Natural killer cell (primary cell): Measurements from ENCODE around the gene DNLZ. TPM values are rescaled to one million over a fixed set of nuclear protein-coding genes. Genes with fewer than 3 reads are reported as not detected.

ENCODE experiments used
- ATAC-seq, 3 donors: fragments of 150-1000 bp in 2 of 3; fragments of 200-7000 bp in 1 of 3; cut with Tn5 transposase; 1 replicate in 1 of 3; 2 replicates in 2 of 3; pipeline ENCODE4 v1.10.0; 2021; ENCODE audit warnings: mild to moderate bottlenecking in 2 of 3, moderate library complexity in 2 of 3
- DNase-seq, 2 donors: peaks; one replicate each; pipeline versions ENCODE4 v3.0.0 to v3.0.0-alpha.2; 2013 to 2021; ENCODE audit warnings: mixed read lengths in 1 of 2
- H3K27ac ChIP-seq: one replicate; pipeline ENCODE4 v1.5.1; 2013; ENCODE audit warnings: mild to moderate bottlenecking, low read length
- H3K27me3 ChIP-seq: one replicate; pipeline ENCODE4 v1.6.1; 2013; ENCODE audit warnings: low read length; ENCODE audit not compliant: control insufficient read depth, insufficient read depth
- H3K36me3 ChIP-seq: one replicate; pipeline ENCODE4 v1.6.1; 2013; ENCODE audit warnings: low read length; ENCODE audit not compliant: control insufficient read depth, insufficient read depth
- H3K4me1 ChIP-seq: one replicate; pipeline ENCODE4 v1.6.1; 2013; ENCODE audit warnings: low read length; ENCODE audit not compliant: control insufficient read depth, insufficient read depth
- H3K4me3 ChIP-seq: one replicate; pipeline ENCODE4 v1.5.1; 2013; ENCODE audit warnings: low read length
- H3K9me3 ChIP-seq: one replicate; pipeline ENCODE4 v1.6.1; 2013; ENCODE audit warnings: low read length; ENCODE audit not compliant: control insufficient read depth, insufficient read depth
- H3K27ac Mint-ChIP-seq, 2 donors: one replicate each; pipeline ENCODE4 v1.8.0; 2022; ENCODE audit warnings: mild to moderate bottlenecking in 2 of 2, mixed read lengths in 2 of 2, moderate library complexity in 1 of 2
- H3K27me3 Mint-ChIP-seq, 2 donors: one replicate each; pipeline ENCODE4 v1.8.0; 2022; ENCODE audit warnings: low read depth in 2 of 2, mixed read lengths in 2 of 2
- H3K36me3 Mint-ChIP-seq: one replicate; pipeline ENCODE4 v1.8.0; 2022; ENCODE audit warnings: mixed read lengths
- H3K4me1 Mint-ChIP-seq, 2 donors: one replicate each; pipeline ENCODE4 v1.8.0; 2022; ENCODE audit warnings: mixed read lengths in 2 of 2
- H3K4me3 Mint-ChIP-seq: one replicate; pipeline ENCODE4 v1.8.0; 2022; ENCODE audit warnings: mild to moderate bottlenecking, moderate library complexity, mixed read lengths
- H3K9me3 Mint-ChIP-seq, 2 donors: one replicate each; pipeline ENCODE4 v1.8.0; 2022; ENCODE audit warnings: mixed read lengths in 2 of 2
- WGBS: methylation state at CpG from one replicate; pipeline ENCODE4 v1.1.7; 2013; ENCODE audit warnings: missing lambda C conversion rate; ENCODE audit not compliant: insufficient coverage; 5-methylcytosine and 5-hydroxymethylcytosine counted together
- intact Hi-C: fragments of 100-400 bp; cut with micrococcal nuclease; formaldehyde crosslinking; loops from one replicate; pipeline ENCODE4 v1.14.2; 2022
- total RNA-seq, 4 donors: library from RNA; stranded (reverse); fragments of 120-200 nt in 1 of 4; gene quantifications; one replicate each; pipeline versions ENCODE4 v1.2.3 to v1.2.4, GENCODE V29; 2013 to 2022
- TF ChIP-seq, protein P1 (sequence below): fragments of 200-600 bp; IDR thresholded peaks from one replicate; pipeline ENCODE4 v1.8.0; 2022; ENCODE audit warnings: antibody characterized with exemption

The DNLZ gene
- total RNA-seq, 3 donors from 2014 or later (not counting 1 experiment from before 2014, with no cell fraction given): 24.6 to 34.8 (median 28.9) TPM

DNA sequence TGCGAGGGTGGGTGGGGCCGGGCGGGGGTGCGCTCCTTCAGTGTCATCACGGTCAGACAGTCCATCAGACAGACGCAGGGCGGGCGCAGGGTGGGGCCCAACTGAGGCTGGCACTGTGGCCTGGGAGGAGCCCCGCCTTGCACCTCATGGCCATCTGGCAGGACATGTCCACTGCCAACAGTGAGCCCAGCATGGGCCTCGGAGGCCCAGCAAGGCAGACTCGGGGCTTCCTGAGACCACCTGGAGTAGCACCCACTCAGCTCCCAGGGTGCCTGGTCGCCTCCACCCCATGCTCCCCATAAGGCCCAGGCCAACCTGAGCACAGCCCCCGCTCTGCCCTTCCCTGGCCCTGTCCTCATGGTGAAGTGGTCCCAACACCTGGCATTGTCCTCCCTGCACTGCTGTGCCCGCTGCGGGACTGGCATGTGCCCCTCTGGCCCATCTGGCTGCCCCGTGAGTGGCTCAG lies 44.7 kb downstream of the DNLZ start:
- peaks cover 34% of the 10 kb centered on the region for H3K4me1 ChIP-seq
- H3K9me3 ChIP-seq: peaks cover 29% of the 10 kb centered on the region
- whole genome bisulfite sequencing: 75% methylated on average over 16 of the region's 16 CpGs
- intact Hi-C loops: loop anchor here (10.0 kb wide), 3 partner anchors 46 to 1396 kb away; partner anchors contain the start of genes DNLZ and SNAPC4
- no peak overlapping the region for H3K4me3 Mint-ChIP-seq
- peaks cover 0 to 8% of the 10 kb centered on the region in 2 donors for H3K27me3 Mint-ChIP-seq
- H3K27ac Mint-ChIP-seq: no peak overlapping the region
- no peaks in the 10 kb centered on the region for H3K36me3 ChIP-seq
- H3K36me3 Mint-ChIP-seq: no peaks in the 10 kb centered on the region
- H3K4me3 ChIP-seq: no peak overlapping the region
- DNase-seq (no peak), ATAC-seq (no peak)
- peaks cover 4 to 8% of the 10 kb centered on the region in 2 donors for H3K9me3 Mint-ChIP-seq
- TF ChIP-seq, protein P1, sequence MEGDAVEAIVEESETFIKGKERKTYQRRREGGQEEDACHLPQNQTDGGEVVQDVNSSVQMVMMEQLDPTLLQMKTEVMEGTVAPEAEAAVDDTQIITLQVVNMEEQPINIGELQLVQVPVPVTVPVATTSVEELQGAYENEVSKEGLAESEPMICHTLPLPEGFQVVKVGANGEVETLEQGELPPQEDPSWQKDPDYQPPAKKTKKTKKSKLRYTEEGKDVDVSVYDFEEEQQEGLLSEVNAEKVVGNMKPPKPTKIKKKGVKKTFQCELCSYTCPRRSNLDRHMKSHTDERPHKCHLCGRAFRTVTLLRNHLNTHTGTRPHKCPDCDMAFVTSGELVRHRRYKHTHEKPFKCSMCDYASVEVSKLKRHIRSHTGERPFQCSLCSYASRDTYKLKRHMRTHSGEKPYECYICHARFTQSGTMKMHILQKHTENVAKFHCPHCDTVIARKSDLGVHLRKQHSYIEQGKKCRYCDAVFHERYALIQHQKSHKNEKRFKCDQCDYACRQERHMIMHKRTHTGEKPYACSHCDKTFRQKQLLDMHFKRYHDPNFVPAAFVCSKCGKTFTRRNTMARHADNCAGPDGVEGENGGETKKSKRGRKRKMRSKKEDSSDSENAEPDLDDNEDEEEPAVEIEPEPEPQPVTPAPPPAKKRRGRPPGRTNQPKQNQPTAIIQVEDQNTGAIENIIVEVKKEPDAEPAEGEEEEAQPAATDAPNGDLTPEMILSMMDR: no peak
- no peaks in the 10 kb centered on the region for H3K27me3 ChIP-seq
- H3K27ac ChIP-seq: no peak overlapping the region
- peaks cover 33 to 35% of the 10 kb centered on the region in 2 donors for H3K4me1 Mint-ChIP-seq

- H3K9me3 ChIP-seq: peaks cover 29% of the 10 kb centered on the region
- no peak overlapping the region for H3K4me3 Mint-ChIP-seq
- H3K27ac ChIP-seq: no peak overlapping the region
- no peak for ATAC-seq
- no peaks in the 10 kb centered on the region for H3K36me3 ChIP-seq
- peaks cover 4 to 8% of the 10 kb centered on the region in 2 donors for H3K9me3 Mint-ChIP-seq
- H3K36me3 Mint-ChIP-seq: no peaks in the 10 kb centered on the region
- DNase-seq: no peak
- H3K27me3 ChIP-seq: no peaks in the 10 kb centered on the region
- no peak overlapping the region for H3K4me3 ChIP-seq
- H3K4me1 ChIP-seq: peaks cover 34% of the 10 kb centered on the region
- peaks cover 33 to 35% of the 10 kb centered on the region in 2 donors for H3K4me1 Mint-ChIP-seq
- no peak overlapping the region for H3K27ac Mint-ChIP-seq
- peaks cover 0 to 8% of the 10 kb centered on the region in 2 donors for H3K27me3 Mint-ChIP-seq
- intact Hi-C loops: loop anchor here (10.0 kb wide), 3 partner anchors 47 to 1397 kb away; partner anchors contain the start of genes DNLZ and SNAPC4
- WGBS: 57% methylated on average over 21 of the region's 21 CpGs
- TF ChIP-seq, protein P1: no peak
Observed at GRCh38 chr9:136318111-136318775, 45.3 kb downstream of the DNLZ start.

GRCh38 chr9:136317695-136318094 lies 45.8 kb downstream of the DNLZ start:
- no peaks in the 10 kb centered on the region for H3K36me3 Mint-ChIP-seq
- no peak for ATAC-seq
- no peak for DNase-seq
- no peaks in the 10 kb centered on the region for H3K27me3 ChIP-seq
- 76% methylated on average over 16 of the region's 16 CpGs for WGBS
- H3K4me1 ChIP-seq: peaks cover 34% of the 10 kb centered on the region
- no peak overlapping the region for H3K4me3 ChIP-seq
- peaks cover 33 to 35% of the 10 kb centered on the region in 2 donors for H3K4me1 Mint-ChIP-seq
- no peaks in the 10 kb centered on the region for H3K36me3 ChIP-seq
- intact Hi-C loops: loop anchor here (10.0 kb wide), 3 partner anchors 47 to 1397 kb away; partner anchors contain the start of genes DNLZ and SNAPC4
- H3K9me3 Mint-ChIP-seq: peaks cover 4 to 8% of the 10 kb centered on the region in 2 donors
- no peak overlapping the region for H3K4me3 Mint-ChIP-seq
- peaks cover 0 to 8% of the 10 kb centered on the region in 2 donors for H3K27me3 Mint-ChIP-seq
- TF ChIP-seq, protein P1: no peak
- peaks cover 29% of the 10 kb centered on the region for H3K9me3 ChIP-seq
- peak overlapping the region; percentile 83 for H3K27ac ChIP-seq
- no peak overlapping the region for H3K27ac Mint-ChIP-seq
